GM13977 (cell line): ENCODE measurements around the gene LDLRAD4.

ENCODE experiments used
- DNase-seq: peaks from one replicate; pipeline ENCODE4 v3.0.0; 2012; ENCODE audit warnings: low spot score
- in situ Hi-C: fragments of 300-500 bp; cut with MboI; formaldehyde crosslinking; loops from one replicate; pipeline ENCODE4 v1.12.0; 2022; ENCODE audit warnings: low sequenced_read_pairs, low pct_unique_long_range_greater_than_20kb, mixed read lengths, inconsistent platforms; ENCODE audit not compliant: unreplicated experiment
- TF ChIP-seq, protein P1 (sequence below): IDR thresholded peaks from 2 replicates; pipeline ENCODE4 v1.5.1; 2012; ENCODE audit warnings: mild to moderate bottlenecking, control low read depth; ENCODE audit not compliant: insufficient read depth; ENCODE audit errors: extremely low read depth, missing control alignments

The LDLRAD4 gene

DNA sequence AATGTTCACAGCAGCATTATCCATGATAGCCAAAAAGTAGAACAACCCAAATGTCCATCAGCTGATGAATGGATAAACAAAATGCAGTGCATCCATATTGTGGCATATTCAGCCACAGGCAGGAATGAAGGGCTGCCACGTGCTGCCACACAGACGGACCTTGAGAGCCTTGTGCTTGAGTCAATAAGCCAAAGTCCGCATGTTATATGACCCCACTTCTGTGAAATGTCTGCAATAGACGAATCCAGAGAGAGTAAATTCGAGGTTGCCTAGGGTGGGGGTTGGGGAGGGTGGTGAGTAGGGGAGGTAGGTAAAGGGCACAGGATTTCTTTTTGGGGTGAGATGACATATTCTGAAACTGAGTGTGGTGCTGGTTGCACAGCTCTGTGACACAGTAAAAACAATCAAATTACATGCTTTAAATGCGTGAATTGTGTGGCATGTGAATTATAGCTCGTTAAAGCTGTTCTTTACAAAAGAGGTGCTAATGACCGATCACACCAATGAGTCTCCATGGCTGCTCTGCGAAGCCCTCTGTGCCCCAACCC is 38.9 kb upstream of the LDLRAD4 start:
- in situ Hi-C loops = no loop called here
- no peak for DNase-seq
- TF ChIP-seq, protein P1, sequence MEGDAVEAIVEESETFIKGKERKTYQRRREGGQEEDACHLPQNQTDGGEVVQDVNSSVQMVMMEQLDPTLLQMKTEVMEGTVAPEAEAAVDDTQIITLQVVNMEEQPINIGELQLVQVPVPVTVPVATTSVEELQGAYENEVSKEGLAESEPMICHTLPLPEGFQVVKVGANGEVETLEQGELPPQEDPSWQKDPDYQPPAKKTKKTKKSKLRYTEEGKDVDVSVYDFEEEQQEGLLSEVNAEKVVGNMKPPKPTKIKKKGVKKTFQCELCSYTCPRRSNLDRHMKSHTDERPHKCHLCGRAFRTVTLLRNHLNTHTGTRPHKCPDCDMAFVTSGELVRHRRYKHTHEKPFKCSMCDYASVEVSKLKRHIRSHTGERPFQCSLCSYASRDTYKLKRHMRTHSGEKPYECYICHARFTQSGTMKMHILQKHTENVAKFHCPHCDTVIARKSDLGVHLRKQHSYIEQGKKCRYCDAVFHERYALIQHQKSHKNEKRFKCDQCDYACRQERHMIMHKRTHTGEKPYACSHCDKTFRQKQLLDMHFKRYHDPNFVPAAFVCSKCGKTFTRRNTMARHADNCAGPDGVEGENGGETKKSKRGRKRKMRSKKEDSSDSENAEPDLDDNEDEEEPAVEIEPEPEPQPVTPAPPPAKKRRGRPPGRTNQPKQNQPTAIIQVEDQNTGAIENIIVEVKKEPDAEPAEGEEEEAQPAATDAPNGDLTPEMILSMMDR = no peak

DNA sequence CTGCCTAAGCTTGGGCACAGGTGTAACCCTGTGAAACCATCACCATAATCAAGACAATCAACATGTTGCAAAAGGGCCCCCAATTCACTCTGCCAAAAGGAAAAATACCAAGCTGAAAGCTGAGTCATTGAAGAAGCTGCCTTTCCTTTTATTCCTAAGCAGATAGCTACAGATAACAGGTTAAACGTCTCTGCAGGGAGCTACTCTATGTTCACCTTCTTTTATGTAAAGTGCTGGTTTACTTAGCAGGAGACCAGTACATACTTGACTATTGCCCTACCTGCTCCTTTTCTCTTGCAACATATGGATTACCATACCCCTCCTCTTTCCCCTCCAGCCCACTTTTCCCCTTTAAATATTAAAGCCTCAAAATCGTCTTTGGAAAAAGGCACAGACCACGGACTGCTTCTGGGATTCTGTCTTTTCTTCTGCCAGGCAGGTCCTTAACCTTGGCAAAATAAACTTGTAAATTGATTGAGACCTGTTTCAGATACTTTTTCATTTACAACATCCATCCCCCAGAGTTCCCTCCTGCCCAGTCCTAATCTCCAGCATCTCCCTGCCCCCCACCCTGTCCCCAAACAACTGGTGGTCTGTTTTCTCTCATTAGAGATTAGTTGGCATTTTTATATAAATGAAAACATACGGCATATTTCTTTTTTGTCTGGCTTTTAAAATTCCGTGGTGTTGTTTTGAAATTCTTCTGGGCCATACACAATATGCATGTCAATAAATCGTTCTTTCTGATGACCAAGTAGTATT is 37.8 kb upstream of the LDLRAD4 start:
- in situ Hi-C loops = no loop called here
- TF ChIP-seq, protein P1 = no peak
- DNase-seq = no peak

DNA sequence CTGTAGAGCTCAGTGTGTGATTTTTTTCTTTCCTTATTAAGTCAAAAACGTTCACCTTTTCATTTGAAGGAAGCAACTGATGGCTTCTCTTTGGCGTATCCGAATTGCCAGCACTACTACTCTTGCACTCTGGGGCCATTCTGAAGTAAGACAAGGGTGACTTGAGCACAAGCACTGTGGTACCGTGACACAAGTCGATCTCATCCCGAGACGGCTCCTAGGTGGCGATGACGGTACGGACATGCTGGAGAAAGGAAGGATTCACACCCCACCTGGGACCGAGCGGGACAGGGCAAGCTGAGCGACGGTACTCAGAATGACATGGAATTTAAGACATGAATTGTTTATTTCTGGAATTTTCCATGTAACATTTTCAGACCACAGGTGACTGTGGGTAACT is 36.8 kb upstream of the LDLRAD4 start:
- DNase-seq = no peak
- in situ Hi-C loops = no loop called here
- TF ChIP-seq, protein P1 = no peak

DNA sequence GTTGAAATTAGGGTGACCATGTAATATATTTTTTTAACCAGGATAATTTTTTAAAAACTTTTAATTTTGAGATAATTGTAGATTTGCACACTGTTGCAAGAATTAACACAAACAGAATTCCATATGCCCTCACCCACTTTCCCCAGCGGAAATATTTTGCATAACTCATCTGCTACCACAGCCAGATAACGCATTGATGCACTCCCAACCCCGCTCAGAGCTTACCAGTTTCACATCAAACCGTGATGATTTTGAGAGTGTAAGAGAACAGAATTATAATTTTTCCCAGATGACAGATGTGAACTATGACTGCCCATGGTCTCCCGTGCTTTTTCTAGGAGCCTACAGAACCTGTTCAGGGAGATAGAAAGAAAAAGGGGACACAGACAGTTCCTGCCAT is 35.2 kb upstream of the LDLRAD4 start:
- in situ Hi-C loops = no loop called here
- no peak for DNase-seq
- TF ChIP-seq, protein P1 = no peak

DNA sequence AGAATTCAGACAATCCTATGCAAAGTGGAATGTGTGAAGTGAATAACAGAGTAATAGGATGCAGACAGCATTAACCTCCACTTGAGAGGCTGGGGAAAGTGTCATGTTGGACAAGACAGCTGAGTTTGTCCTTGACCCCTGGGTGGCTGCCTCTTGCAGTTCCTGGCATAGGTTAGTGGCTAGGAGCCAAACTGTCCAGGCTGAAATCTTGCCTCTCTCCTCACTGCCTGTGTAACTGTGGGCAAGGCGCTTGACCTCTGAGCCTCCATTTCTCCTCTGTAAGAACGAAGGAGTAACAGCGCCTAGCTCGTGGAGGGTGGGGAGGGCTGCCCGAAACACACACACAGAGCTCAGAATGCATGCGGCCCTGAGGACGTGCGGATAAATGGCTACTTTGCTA is 34.8 kb upstream of the LDLRAD4 start:
- TF ChIP-seq, protein P1 = no peak
- in situ Hi-C loops = no loop called here
- no peak for DNase-seq

DNA sequence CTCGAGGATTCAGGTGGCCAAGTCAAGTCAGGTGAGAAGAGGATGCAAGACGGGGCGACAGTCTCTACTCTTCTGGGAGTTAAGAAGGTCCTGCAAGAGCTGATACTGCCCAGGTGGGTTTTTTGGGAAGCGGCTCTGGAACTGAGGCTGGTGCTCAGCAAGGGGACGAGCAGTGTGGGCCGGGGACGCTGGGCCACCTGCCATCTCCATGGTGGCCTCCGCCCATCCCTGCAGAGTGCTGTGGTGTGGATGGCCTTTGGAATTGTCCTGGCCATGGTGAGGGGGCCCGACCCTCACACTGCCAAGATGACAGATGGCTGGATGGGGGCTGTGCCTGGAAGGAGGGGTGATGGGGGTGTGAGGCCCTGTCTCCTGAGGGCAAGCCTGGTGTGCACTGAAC is 34.2 kb upstream of the LDLRAD4 start:
- DNase-seq = no peak
- in situ Hi-C loops = no loop called here
- TF ChIP-seq, protein P1 = no peak
